ENCODE data around the gene STC2.

Gene STC2

GRCh38 chr5:173334808-173335207 lies 6.6 kb upstream of the STC2 start:
- POLR2A ChIA-PET = no interaction called here
- no peak for DNase-seq (ENCODE audit: extremely low spot score)
- CTCF ChIA-PET = interaction anchor here (9.8 kb wide), 1 partner anchor 39 kb away, joined by 210 read pairs; no protein-coding TSS in a partner anchor
- TF ChIP-seq CTCF (IDR thresholded peaks at IDR 0.05; ENCODE audit: control extremely low read depth, extremely low read depth, low read depth, missing control alignments) = no peak

GRCh38 chr5:173333925-173334661 lies 5.9 kb upstream of the STC2 start:
- POLR2A ChIA-PET = no interaction called here
- TF ChIP-seq CTCF (IDR thresholded peaks at IDR 0.05; ENCODE audit: control extremely low read depth, extremely low read depth, low read depth, missing control alignments) = no peak
- CTCF ChIA-PET = interaction anchor here (0.6 to 9.8 kb wide), 4 partner anchors 9 to 555 kb away, joined by 3 to 210 read pairs (median 48); no protein-coding TSS in a partner anchor
- DNase-seq (ENCODE audit: extremely low spot score) = no peak

- POLR2A ChIA-PET = no interaction called here
- peak; percentile 90 for DNase-seq (ENCODE audit: extremely low spot score)
- TF ChIP-seq CTCF (IDR thresholded peaks at IDR 0.05; ENCODE audit: control extremely low read depth, extremely low read depth, low read depth, missing control alignments) = peak; percentile 86
- CTCF ChIA-PET = interaction anchor here (0.6 to 9.8 kb wide), 40 partner anchors 9 to 642 kb away, joined by 3 to 210 read pairs (median 4); partner anchors contain the start of genes ATP6V0E1 and RPL26L1
Observed at GRCh38 chr5:173331956-173332479, 3.8 kb upstream of the STC2 start.

- CTCF ChIA-PET = interaction anchor here (0.6 to 9.8 kb wide), 43 partner anchors 9 to 643 kb away, joined by 3 to 210 read pairs (median 4); partner anchors contain the start of genes ATP6V0E1 and RPL26L1
- POLR2A ChIA-PET = no interaction called here
- TF ChIP-seq CTCF (IDR thresholded peaks at IDR 0.05; ENCODE audit: control extremely low read depth, extremely low read depth, low read depth, missing control alignments) = no peak
- no peak for DNase-seq (ENCODE audit: extremely low spot score)
Observed at GRCh38 chr5:173331287-173331686, 3.1 kb upstream of the STC2 start.

- POLR2A ChIA-PET = interaction anchor here (0.6 to 0.9 kb wide), 2 partner anchors 131 to 624 kb away, joined by 3 read pairs; no protein-coding TSS in a partner anchor
- CTCF ChIA-PET = interaction anchor here (0.9 to 9.8 kb wide), 20 partner anchors 12 to 616 kb away, joined by 3 to 210 read pairs (median 4); partner anchors contain the start of gene ATP6V0E1
- no peak for DNase-seq (ENCODE audit: extremely low spot score)
- no peak for TF ChIP-seq CTCF (IDR thresholded peaks at IDR 0.05; ENCODE audit: control extremely low read depth, extremely low read depth, low read depth, missing control alignments)
Observed at GRCh38 chr5:173330338-173331206, 2.4 kb upstream of the STC2 start.

Measured in GM10248 (cell line).